K562 (cell line): ENCODE results near the gene MMP15. TPM values are rescaled to one million over a fixed set of nuclear protein-coding genes. Genes with fewer than 3 reads are reported as not detected.

Experiments used
- ATAC-seq: fragments of 200-7000 bp; cut with Tn5 transposase; 3 replicates; pipeline ENCODE4 v1.9.1; 2020; ENCODE audit warnings: moderate library complexity
- BruUV-seq: library from RNA; stranded (reverse); fragments of 400-500 nt; replicated peaks from 2 replicates; lab custom pipeline; 2021; lab: Mats Ljungman, UMichigan
- CTCF ChIA-PET: fragments of 300-600 bp; formaldehyde crosslinking; extraction: SDS; loops from one replicate; lab custom pipeline; 2021; ENCODE audit warnings: low intra/inter-chr PET ratio; lab: Yijun Ruan, JAX
- POLR2A ChIA-PET: fragments of 300-600, 350-650 bp; sonication (Branson Sonifier 250); formaldehyde crosslinking; extraction: SDS; loops from one replicate; lab custom pipeline; 2021; ENCODE audit warnings: antibody characterized with exemption, inconsistent platforms; lab: Yijun Ruan, JAX
- DNase-seq, 4 experiments: peaks; one replicate each; pipeline versions ENCODE4 v3.0.0 to v3.0.0-alpha.2; 2011 to 2018; ENCODE audit warnings: low spot score in 3 of 4, mixed read lengths in 3 of 4; ENCODE audit errors: extremely low read depth in 1 of 4
- FAIRE-seq: peaks from 2 replicates; lab custom pipeline; 2011; peaks lifted over from hg19 to GRCh38; lab: Jason Lieb, UNC
- H2AFZ ChIP-seq: 2 replicates; pipeline ENCODE4 v1.6.0; 2011; ENCODE audit warnings: low read depth, low read length, control low read depth, inconsistent platforms
- H3K27ac ChIP-seq: fragments of 200-600 bp; 3 replicates; pipeline ENCODE4 v1.8.0; 2011; ENCODE audit warnings: low read depth, mild to moderate bottlenecking, control low read depth, inconsistent platforms, low read length, moderate library complexity, mixed read lengths; ENCODE audit errors: extremely low read depth
- H3K27me3 ChIP-seq, 2 experiments: fragments of 300-600 bp in 1 of 2; 2 replicates in 1 of 2; 3 replicates in 1 of 2; pipeline versions ENCODE4 v1.6.0 to v1.8.0; 2011; ENCODE audit warnings: inconsistent platforms in 2 of 2, low read length in 2 of 2, mild to moderate bottlenecking in 1 of 2, mixed read lengths in 1 of 2, moderate library complexity in 1 of 2; ENCODE audit not compliant: control insufficient read depth in 2 of 2, insufficient read depth in 2 of 2
- H3K36me3 ChIP-seq: fragments of 300-600 bp; 3 replicates; pipeline ENCODE4 v1.8.0; 2011; ENCODE audit warnings: mild to moderate bottlenecking, low read length, inconsistent platforms; ENCODE audit not compliant: control insufficient read depth, insufficient read depth
- H3K4me1 ChIP-seq, 2 experiments: fragments of 200-600 bp in 1 of 2; replicated peaks in 1 of 2; 2 replicates in 1 of 2; 3 replicates in 1 of 2; pipeline versions ENCODE4 v1.5.1 to v1.8.0; 2011; ENCODE audit warnings: inconsistent platforms in 2 of 2, low read length in 2 of 2, mild to moderate bottlenecking in 1 of 2, mixed read lengths in 1 of 2, moderate library complexity in 1 of 2; ENCODE audit not compliant: control insufficient read depth in 2 of 2, insufficient read depth in 2 of 2
- H3K4me2 ChIP-seq: 2 replicates; pipeline ENCODE4 v1.6.1; 2011; ENCODE audit warnings: low read length, control low read depth, inconsistent platforms, mixed read lengths; ENCODE audit not compliant: insufficient read depth
- H3K4me3 ChIP-seq: fragments of 200-600 bp; sonication (generic), shearing (Covaris generic); 2 replicates; pipeline ENCODE4 v1.5.1; 2016; ENCODE audit warnings: control low read depth, inconsistent platforms
- H3K79me2 ChIP-seq: fragments of 200-600 bp; 3 replicates; pipeline ENCODE4 v1.8.0; 2011; ENCODE audit warnings: low read length, inconsistent platforms; ENCODE audit not compliant: control insufficient read depth, insufficient read depth
- H3K9ac ChIP-seq, 2 experiments: 2 replicates each; pipeline versions ENCODE4 v1.6.0 to v1.6.1; 2011; ENCODE audit warnings: low read depth in 2 of 2, low read length in 2 of 2, control low read depth in 1 of 2, inconsistent platforms in 1 of 2, mild to moderate bottlenecking in 1 of 2, mixed read lengths in 1 of 2; ENCODE audit not compliant: insufficient read depth in 1 of 2
- H3K9me1 ChIP-seq: one replicate; pipeline ENCODE4 v1.6.0; 2011; ENCODE audit warnings: inconsistent platforms, mild to moderate bottlenecking, low read length, moderate library complexity; ENCODE audit not compliant: control insufficient read depth, insufficient read depth
- H3K9me3 ChIP-seq: replicated peaks from 2 replicates; pipeline ENCODE4 v1.5.1; 2011; ENCODE audit warnings: low read depth, low read length, inconsistent platforms; ENCODE audit not compliant: control insufficient read depth, insufficient read depth
- H4K20me1 ChIP-seq: replicated peaks from 2 replicates; pipeline ENCODE4 v1.6.1; 2011; ENCODE audit warnings: low read length, inconsistent platforms, mixed read lengths; ENCODE audit not compliant: control insufficient read depth, insufficient read depth
- CBFB ChIP-seq: sonication (generic); formaldehyde crosslinking; IDR thresholded peaks from 2 replicates; pipeline ENCODE4 v1.4.0; 2020; ENCODE audit warnings: mild to moderate bottlenecking, missing genetic modification reagents
- MIER1 ChIP-seq: fragments of 450-650 bp; IDR thresholded peaks from 2 replicates; pipeline ENCODE4 v1.6.1; 2016; ENCODE audit warnings: antibody characterized with exemption, mild to moderate bottlenecking, low read depth
- ZNF263 ChIP-seq: sonication (generic); formaldehyde crosslinking; IDR thresholded peaks from 2 replicates; pipeline ENCODE4 v1.8.0; 2022; ENCODE audit warnings: mild to moderate bottlenecking, missing genetic modification reagents, borderline replicate concordance
- ZNF445 ChIP-seq: fragments of 250-450 bp; sonication (Bioruptor Pico); IDR thresholded peaks from 2 replicates; pipeline ENCODE4 v1.4.0; 2020; ENCODE audit warnings: low read depth, mild to moderate bottlenecking, moderate library complexity
- WGBS: fragments of 100-300 bp; shearing (Covaris generic); methylation state at CpG from one replicate; pipeline ENCODE4 v1.1.6; 2016; ENCODE audit warnings: low coverage, mixed read lengths; ENCODE audit not compliant: insufficient coverage; ENCODE audit errors: missing lambda C conversion rate; 5-methylcytosine and 5-hydroxymethylcytosine counted together
- in situ Hi-C: fragments of 300-500 bp; cut with MboI; formaldehyde crosslinking; loops from 4 replicates; pipeline ENCODE4 v1.15.0; 2018; ENCODE audit warnings: inconsistent platforms, mixed read lengths
- intact Hi-C: fragments of 100-400 bp; cut with micrococcal nuclease; formaldehyde crosslinking; loops from 2 replicates; pipeline ENCODE4 v1.14.2; 2022
- polyA plus RNA-seq, 8 experiments: library from polyadenylated mRNA; depleted of rRNA in 4 of 8; stranded (reverse) in 5 of 8; unstranded in 3 of 8; fragments of >200 nt; fragmentation: Nextera tagmentation in 2 of 8; fragmentation: Illumina TruSeq in 1 of 8; extraction: Ambion mirVana in 2 of 8; extraction: Trizol in 1 of 8; gene quantifications; 2 replicates each; pipeline versions ENCODE4 v1.2.1 to v1.2.3, GENCODE V29; 2011 to 2014; ENCODE audit warnings: inconsistent platforms in 1 of 8, missing spikeins in 1 of 8
- total RNA-seq, 7 experiments: library from RNA; depleted of rRNA in 6 of 7; stranded (reverse); fragments of >200 nt in 6 of 7; fragmentation: Illumina TruSeq in 2 of 7; extraction: Trizol in 2 of 7; gene quantifications; 2 replicates each; pipeline versions ENCODE4 v1.2.1 to v1.2.3, GENCODE V29; 2011 to 2021; ENCODE audit warnings: low replicate concordance in 1 of 7
- TF ChIP-seq, protein P1 (sequence below): sonication (generic); formaldehyde crosslinking; IDR thresholded peaks from 2 replicates; pipeline ENCODE4 v1.8.0; 2022; ENCODE audit warnings: mild to moderate bottlenecking, missing genetic modification reagents

Gene MMP15
- total and polyA plus RNA-seq, 9 of the 15 experiments (the other 6 are each of a cell fraction or from before 2014, with no cell fraction given) = 0.01 to 20.4 (median 5.5) TPM

DNA sequence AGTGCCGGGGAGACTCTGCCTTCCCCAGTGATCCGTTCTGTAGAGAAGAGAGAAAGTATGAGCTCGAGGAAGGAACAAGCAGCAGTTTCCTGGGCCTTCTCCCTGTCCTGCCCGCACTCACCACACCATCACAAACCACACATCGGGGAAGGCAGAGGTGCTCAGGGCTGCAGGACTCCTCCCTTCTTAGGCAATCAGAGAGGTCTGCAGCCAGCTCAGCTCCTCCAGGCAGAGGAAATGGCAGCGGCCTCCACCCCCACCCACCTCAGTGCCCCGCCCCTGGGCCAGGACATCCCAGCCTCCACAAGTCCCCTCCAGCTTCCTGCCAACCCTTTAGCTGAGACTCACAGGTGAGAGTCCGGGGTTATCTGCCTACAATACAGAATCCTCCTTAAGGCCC, 27.1 kb upstream of the MMP15 start:
- Histone ChIP-seq H3K27ac (no peak overlapping the region), H3K36me3 (peaks cover 27% of the 10 kb centered on the region; the same call in 2 of the 3 replicates), H3K9me1 (peaks cover 4% of the 10 kb centered on the region), H4K20me1 (peaks cover 5% of the 10 kb centered on the region), H3K27me3 (no peaks in the 10 kb centered on the region), H3K79me2 (peaks cover 6% of the 10 kb centered on the region; the same call in 2 of the 3 replicates), H3K9ac (no peak overlapping the region), H3K4me1 (peaks cover 24 to 40% of the 10 kb centered on the region in 2 experiments; a peak in 4 of 5 replicates), H3K4me2 (no peak overlapping the region), H3K9me3 (no peaks in the 10 kb centered on the region), H3K4me3 (no peak overlapping the region), H2AFZ (no peak overlapping the region)
- no TSS peak for BruUV-seq
- in situ Hi-C loops (no loop called here), intact Hi-C loops (loop anchor here (10.0 kb wide), 1 partner anchor 354 kb away; no protein-coding TSS in a partner anchor)
- POLR2A ChIA-PET = interaction anchor here (1.0 to 1.1 kb wide), 2 partner anchors 26 to 101 kb away, joined by 3 read pairs; no protein-coding TSS in a partner anchor
- CTCF ChIA-PET = interaction anchor here (3.2 kb wide), 1 partner anchor 99 kb away, joined by 33 read pairs; no protein-coding TSS in a partner anchor
- ATAC-seq (no peak), FAIRE-seq (peak; percentile 6), DNase-seq (peak in 2 of 4 experiments; percentile 23 to 29)
- TF ChIP-seq MIER1 = no peak
- TF ChIP-seq ZNF263 (CRISPR knock-in tag) = 0 out of 2 replicates have a peak, but pooled peaks have one; percentile 57
- TF ChIP-seq, protein P1, sequence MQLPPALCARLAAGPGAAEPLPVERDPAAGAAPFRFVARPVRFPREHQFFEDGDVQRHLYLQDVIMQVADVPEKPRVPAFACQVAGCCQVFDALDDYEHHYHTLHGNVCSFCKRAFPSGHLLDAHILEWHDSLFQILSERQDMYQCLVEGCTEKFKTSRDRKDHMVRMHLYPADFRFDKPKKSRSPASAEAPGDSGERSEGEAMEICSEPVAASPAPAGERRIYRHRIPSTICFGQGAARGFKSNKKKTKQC = no peak
- WGBS = 63% methylated on average over 5 of the region's 8 CpGs

DNA sequence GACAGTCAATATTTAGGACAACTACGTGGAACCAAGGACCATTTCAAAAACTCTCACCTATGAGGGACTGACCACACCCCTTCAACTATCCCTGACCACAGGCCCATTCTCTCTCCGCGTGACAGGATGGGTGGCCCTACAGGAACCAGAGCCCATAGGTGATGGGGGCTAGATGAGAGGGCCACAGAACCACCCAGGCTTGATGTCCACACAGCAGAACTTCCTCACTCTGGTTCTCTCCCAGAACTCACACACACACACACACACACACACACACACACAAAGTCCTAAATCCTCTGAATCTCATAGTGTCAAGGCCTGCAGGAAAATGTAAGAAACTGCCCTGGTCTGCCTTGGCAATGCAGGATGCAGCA, 26.6 kb upstream of the MMP15 start:
- no peaks in the 10 kb centered on the region for H3K9me3 ChIP-seq
- no peak for FAIRE-seq

More for the DNA sequence above, 26.6 kb upstream of the MMP15 start:
- TSS peak; percentile 66 for BruUV-seq
- ChIA-PET POLR2A (interaction anchor here (1.0 kb wide), 1 partner anchor 101 kb away, joined by 3 read pairs; no protein-coding TSS in a partner anchor), CTCF (interaction anchor here (1.0 to 3.2 kb wide), 2 partner anchors 90 to 99 kb away, joined by 3 to 33 read pairs; no protein-coding TSS in a partner anchor)
- DNase-seq (no peak), ATAC-seq (no peak)
- no peak overlapping the region for H3K4me2 ChIP-seq
- H2AFZ ChIP-seq = no peak overlapping the region
- no peaks in the 10 kb centered on the region for H3K27me3 ChIP-seq
- peaks cover 6% of the 10 kb centered on the region; the same call in 2 of the 3 replicates for H3K79me2 ChIP-seq
- peaks cover 4% of the 10 kb centered on the region for H3K9me1 ChIP-seq
- in situ Hi-C loops (no loop called here), intact Hi-C loops (loop anchor here (10.0 kb wide), 1 partner anchor 354 kb away; no protein-coding TSS in a partner anchor)
- peaks cover 5% of the 10 kb centered on the region for H4K20me1 ChIP-seq
- H3K4me3 ChIP-seq = no peak overlapping the region
- peaks cover 24 to 36% of the 10 kb centered on the region in 2 experiments; a peak in 4 of 5 replicates for H3K4me1 ChIP-seq
- 77% methylated on average over 3 of the region's 3 CpGs for WGBS
- H3K27ac ChIP-seq = no peak overlapping the region
- no peak overlapping the region for H3K9ac ChIP-seq
- H3K36me3 ChIP-seq = peaks cover 29% of the 10 kb centered on the region; the same call in 2 of the 3 replicates
- TF ChIP-seq ZNF445 (CRISPR knock-in tag) = no peak
- peak; percentile 72; the same call in 1 of the 2 replicates for TF ChIP-seq CBFB (CRISPR knock-in tag)
